ENCODE results near the gene RAB18. TPM values are rescaled to one million over a fixed set of nuclear protein-coding genes. Genes with fewer than 3 reads are reported as not detected.

The RAB18 gene
- total and polyA plus RNA-seq, 10 donors, result 21.2 to 104 (median 52.2) TPM

- intact Hi-C loops (cut with DNase I; ENCODE audit: low total_unique reads), result no loop called here
- Histone ChIP-seq H3K4me3 (no peak overlapping the region), H3K27me3 (replicated peaks in 1 of 7) (no peaks in the 10 kb centered on the region), H3K9me3 (no peaks in the 10 kb centered on the region), H3K4me1 (peaks cover 0 to 34% (median under 1%) of the 10 kb centered on the region in 6 donors), H3K27ac (peak overlapping the region in 3 of 8 donors; percentile 31 to 48 (median 31)), H3K36me3 (peaks cover 0 to 76% (median 44%) of the 10 kb centered on the region in 6 donors)
- no peak for DNase-seq
- TF ChIP-seq POLR2AphosphoS5 (IDR thresholded peaks at IDR 0.05), result no peak
- TF ChIP-seq CTCF (IDR thresholded peaks at IDR 0.05 in 8 of 11, conservative IDR thresholded peaks at IDR 0.05 in 3 of 11), result no peak
- TF ChIP-seq POLR2A (IDR thresholded peaks at IDR 0.05), result no peak
These were observed 32.3 kb downstream of the RAB18 start for GRCh38 chr10:27536437-27536836.

- no peaks in the 10 kb centered on the region for H3K27me3 ChIP-seq (replicated peaks in 1 of 7)
- H3K4me3 ChIP-seq, result no peak overlapping the region
- WGBS, 5 donors, result 78 to 96% (median 83%) methylated on average over 3 of the region's 3 CpGs
- H3K9me3 ChIP-seq, result no peaks in the 10 kb centered on the region
- H3K36me3 ChIP-seq, result peaks cover 0 to 83% (median 44%) of the 10 kb centered on the region in 6 donors
- peaks cover 0 to 34% (median 0%) of the 10 kb centered on the region in 6 donors for H3K4me1 ChIP-seq
- intact Hi-C loops (cut with DNase I; ENCODE audit: low total_unique reads), result no loop called here
- H3K27ac ChIP-seq, result peak overlapping the region in 1 of 8 donors; percentile 31
- no peak for TF ChIP-seq POLR2A (IDR thresholded peaks at IDR 0.05)
- TF ChIP-seq POLR2AphosphoS5 (IDR thresholded peaks at IDR 0.05), result no peak
- no peak for TF ChIP-seq CTCF (IDR thresholded peaks at IDR 0.05 in 8 of 11, conservative IDR thresholded peaks at IDR 0.05 in 3 of 11)
- DNase-seq, result no peak
These were observed 33.1 kb downstream of the RAB18 start for GRCh38 chr10:27537166-27537565.

- Histone ChIP-seq H3K36me3 (peaks cover 0 to 89% (median 47%) of the 10 kb centered on the region in 6 donors), H3K27ac (no peak overlapping the region), H3K4me3 (no peak overlapping the region), H3K4me1 (peaks cover 0 to 37% (median 0%) of the 10 kb centered on the region in 6 donors), H3K9me3 (no peaks in the 10 kb centered on the region), H3K27me3 (replicated peaks in 1 of 7) (no peaks in the 10 kb centered on the region)
- intact Hi-C loops (cut with DNase I; ENCODE audit: low total_unique reads), result no loop called here
- DNase-seq, result no peak
- TF ChIP-seq CTCF (IDR thresholded peaks at IDR 0.05 in 8 of 11, conservative IDR thresholded peaks at IDR 0.05 in 3 of 11) (no peak), POLR2AphosphoS5 (IDR thresholded peaks at IDR 0.05) (no peak), POLR2A (IDR thresholded peaks at IDR 0.05) (no peak)
These were observed 33.7 kb downstream of the RAB18 start for GRCh38 chr10:27537787-27538186.

- Histone ChIP-seq H3K36me3 (peaks cover 0 to 94% (median 36%) of the 10 kb centered on the region in 6 donors), H3K4me3 (no peak overlapping the region), H3K4me1 (peaks cover 0 to 37% (median 0%) of the 10 kb centered on the region in 6 donors), H3K27me3 (replicated peaks in 1 of 7) (no peaks in the 10 kb centered on the region), H3K27ac (no peak overlapping the region), H3K9me3 (no peaks in the 10 kb centered on the region)
- TF ChIP-seq POLR2A (IDR thresholded peaks at IDR 0.05), result no peak
- TF ChIP-seq POLR2AphosphoS5 (IDR thresholded peaks at IDR 0.05), result no peak
- intact Hi-C loops (cut with DNase I; ENCODE audit: low total_unique reads), result no loop called here
- WGBS, 5 donors, result 90 to 97% (median 91%) methylated on average over 1 of the region's 1 CpG
- no peak for DNase-seq
These were observed 36.6 kb downstream of the RAB18 start for GRCh38 chr10:27540672-27541071.

Measured in spleen (tissue), 11 donors.